ENCODE data around the gene RXRA.

RXRA gene

GRCh38 chr9:134338394-134339182 is 12.3 kb downstream of the RXRA start:
- DNase-seq (ENCODE audit: low read depth), result no peak

- no peak for DNase-seq (ENCODE audit: low read depth)
These were observed 13.0 kb downstream of the RXRA start for GRCh38 chr9:134339183-134339806.

- no peak for DNase-seq (ENCODE audit: low read depth)
These were observed 14.4 kb downstream of the RXRA start for GRCh38 chr9:134340475-134341160.

- no peak for DNase-seq (ENCODE audit: low read depth)
These were observed 15.1 kb downstream of the RXRA start for GRCh38 chr9:134341306-134341705.

GRCh38 chr9:134341929-134342745 is 15.9 kb downstream of the RXRA start:
- no peak for DNase-seq (ENCODE audit: low read depth)

GRCh38 chr9:134342746-134343115 is 16.5 kb downstream of the RXRA start:
- no peak for DNase-seq (ENCODE audit: low read depth)

- no peak for DNase-seq (ENCODE audit: low read depth)
These were observed 17.4 kb downstream of the RXRA start for GRCh38 chr9:134343637-134344036.

- DNase-seq (ENCODE audit: low read depth), result peak; percentile 26
These were observed 18.0 kb downstream of the RXRA start for GRCh38 chr9:134344068-134344799.

- DNase-seq (ENCODE audit: low read depth), result no peak
These were observed 18.6 kb downstream of the RXRA start for GRCh38 chr9:134344800-134345310.

GRCh38 chr9:134345737-134346136 is 19.5 kb downstream of the RXRA start:
- no peak for DNase-seq (ENCODE audit: low read depth)

GRCh38 chr9:134346151-134346550 is 19.9 kb downstream of the RXRA start:
- no peak for DNase-seq (ENCODE audit: low read depth)

GRCh38 chr9:134346840-134347583 is 20.8 kb downstream of the RXRA start:
- DNase-seq (ENCODE audit: low read depth), result no peak

- DNase-seq (ENCODE audit: low read depth), result no peak
These were observed 21.7 kb downstream of the RXRA start for GRCh38 chr9:134347996-134348395.

- no peak for DNase-seq (ENCODE audit: low read depth)
These were observed 22.3 kb downstream of the RXRA start for GRCh38 chr9:134348404-134349155.

- DNase-seq (ENCODE audit: low read depth), result no peak
These were observed 23.7 kb downstream of the RXRA start for GRCh38 chr9:134349936-134350335.

- no peak for DNase-seq (ENCODE audit: low read depth)
These were observed 24.2 kb downstream of the RXRA start for GRCh38 chr9:134350416-134350994.

- no peak for DNase-seq (ENCODE audit: low read depth)
These were observed 25.4 kb downstream of the RXRA start for GRCh38 chr9:134351606-134352176.

- DNase-seq (ENCODE audit: low read depth), result no peak
These were observed 26.1 kb downstream of the RXRA start for GRCh38 chr9:134352247-134352933.

GRCh38 chr9:134353539-134353938 is 27.3 kb downstream of the RXRA start:
- DNase-seq (ENCODE audit: low read depth), result no peak
